Measurements from ENCODE around the gene PRSS56. TPM values are rescaled to one million over a fixed set of nuclear protein-coding genes. Genes with fewer than 3 reads are reported as not detected.

PRSS56 gene
- total RNA-seq, 1 experiment from 2014 or later = not detected

- no peak for DNase-seq
- TF ChIP-seq CTCF (IDR thresholded peaks at IDR 0.05; ENCODE audit: insufficient read depth in 1 of 2, low read depth in 1 of 2, low read length in 1 of 2, severe bottlenecking in 1 of 2, unreplicated experiment in 1 of 2) = no peak
- no peaks in the 10 kb centered on the region for H3K36me3 Mint-ChIP-seq (ENCODE audit: insufficient read depth, unreplicated experiment)
- no peak overlapping the region for H3K4me3 Mint-ChIP-seq (ENCODE audit: unreplicated experiment)
- H3K9me3 Mint-ChIP-seq (ENCODE audit: unreplicated experiment) = no peaks in the 10 kb centered on the region
- H3K27ac Mint-ChIP-seq (ENCODE audit: unreplicated experiment) = no peak overlapping the region
- BruUV-seq (replicated peaks) = no TSS peak
- H3K27me3 ChIP-seq (replicated peaks; ENCODE audit: control insufficient read depth, insufficient read depth, low read length) = no peaks in the 10 kb centered on the region
- H3K4me3 ChIP-seq (ENCODE audit: low read depth, low read length) = no peak overlapping the region
- no peaks in the 10 kb centered on the region for H3K36me3 ChIP-seq (ENCODE audit: control insufficient read depth, insufficient read depth, low read length)
- ChIA-PET POLR2A (interaction anchor here (0.7 kb wide), 1 partner anchor 705 kb away, joined by 3 read pairs; no protein-coding TSS in a partner anchor), CTCF (no interaction called here)
- intact Hi-C loops (cut with micrococcal nuclease; ENCODE audit: unreplicated experiment) = no loop called here
- no peaks in the 10 kb centered on the region for H3K4me1 Mint-ChIP-seq (ENCODE audit: low read depth, unreplicated experiment)
- H3K9me3 ChIP-seq = no peaks in the 10 kb centered on the region
- H3K27me3 Mint-ChIP-seq (ENCODE audit: insufficient read depth, unreplicated experiment) = no peaks in the 10 kb centered on the region
- no peaks in the 10 kb centered on the region for H3K4me1 ChIP-seq
Observed at GRCh38 chr2:232491139-232491780, 28.9 kb upstream of the PRSS56 start.

GRCh38 chr2:232492236-232492848 lies 27.8 kb upstream of the PRSS56 start:
- Histone ChIP-seq H3K36me3 (ENCODE audit: control insufficient read depth, insufficient read depth, low read length) (no peaks in the 10 kb centered on the region), H3K4me1 (no peaks in the 10 kb centered on the region), H3K27me3 (replicated peaks; ENCODE audit: control insufficient read depth, insufficient read depth, low read length) (no peaks in the 10 kb centered on the region), H3K4me3 (ENCODE audit: low read depth, low read length) (no peak overlapping the region), H3K9me3 (no peaks in the 10 kb centered on the region)
- no peak for DNase-seq
- H3K27ac Mint-ChIP-seq (ENCODE audit: unreplicated experiment) = no peak overlapping the region
- no peaks in the 10 kb centered on the region for H3K36me3 Mint-ChIP-seq (ENCODE audit: insufficient read depth, unreplicated experiment)
- H3K4me3 Mint-ChIP-seq (ENCODE audit: unreplicated experiment) = no peak overlapping the region
- ChIA-PET CTCF (no interaction called here), POLR2A (no interaction called here)
- no TSS peak for BruUV-seq (replicated peaks)
- no peaks in the 10 kb centered on the region for H3K4me1 Mint-ChIP-seq (ENCODE audit: low read depth, unreplicated experiment)
- H3K9me3 Mint-ChIP-seq (ENCODE audit: unreplicated experiment) = no peaks in the 10 kb centered on the region
- TF ChIP-seq CTCF (IDR thresholded peaks at IDR 0.05; ENCODE audit: insufficient read depth in 1 of 2, low read depth in 1 of 2, low read length in 1 of 2, severe bottlenecking in 1 of 2, unreplicated experiment in 1 of 2) = no peak
- no peaks in the 10 kb centered on the region for H3K27me3 Mint-ChIP-seq (ENCODE audit: insufficient read depth, unreplicated experiment)
- intact Hi-C loops (cut with micrococcal nuclease; ENCODE audit: unreplicated experiment) = no loop called here

- ChIA-PET CTCF (no interaction called here), POLR2A (no interaction called here)
- DNase-seq = no peak
- Mint-ChIP-seq H3K9me3 (ENCODE audit: unreplicated experiment) (no peaks in the 10 kb centered on the region), H3K4me1 (ENCODE audit: low read depth, unreplicated experiment) (no peaks in the 10 kb centered on the region), H3K36me3 (ENCODE audit: insufficient read depth, unreplicated experiment) (no peaks in the 10 kb centered on the region), H3K4me3 (ENCODE audit: unreplicated experiment) (no peak overlapping the region), H3K27ac (ENCODE audit: unreplicated experiment) (no peak overlapping the region), H3K27me3 (ENCODE audit: insufficient read depth, unreplicated experiment) (no peaks in the 10 kb centered on the region)
- H3K4me1 ChIP-seq = no peaks in the 10 kb centered on the region
- no peaks in the 10 kb centered on the region for H3K27me3 ChIP-seq (replicated peaks; ENCODE audit: control insufficient read depth, insufficient read depth, low read length)
- no peaks in the 10 kb centered on the region for H3K9me3 ChIP-seq
- no peak for TF ChIP-seq CTCF (IDR thresholded peaks at IDR 0.05; ENCODE audit: insufficient read depth in 1 of 2, low read depth in 1 of 2, low read length in 1 of 2, severe bottlenecking in 1 of 2, unreplicated experiment in 1 of 2)
- intact Hi-C loops (cut with micrococcal nuclease; ENCODE audit: unreplicated experiment) = no loop called here
- H3K4me3 ChIP-seq (ENCODE audit: low read depth, low read length) = no peak overlapping the region
- H3K36me3 ChIP-seq (ENCODE audit: control insufficient read depth, insufficient read depth, low read length) = no peaks in the 10 kb centered on the region
- BruUV-seq (replicated peaks) = no TSS peak
Observed at GRCh38 chr2:232492963-232493700, 27.1 kb upstream of the PRSS56 start.

All from Caco-2 (cell line).